HCT116 (cell line): ENCODE measurements around the gene SNTB2. TPM values are rescaled to one million over a fixed set of nuclear protein-coding genes. Genes with fewer than 3 reads are reported as not detected.

ENCODE experiments used
- ATAC-seq: fragments of 200-7000 bp; cut with Tn5 transposase; 2 replicates; pipeline ENCODE4 v1.9.1; 2020; ENCODE audit warnings: mild to moderate bottlenecking, moderate library complexity
- BruUV-seq: library from RNA; stranded (reverse); fragments of 400-500 nt; replicated peaks from 2 replicates; lab custom pipeline; 2021; lab: Mats Ljungman, UMichigan
- CTCF ChIA-PET: fragments of 300-600 bp; sonication (Branson Sonifier 250); formaldehyde crosslinking; loops from one replicate; lab custom pipeline; 2021; ENCODE audit warnings: antibody characterized with exemption; lab: Charles Lee
- POLR2A ChIA-PET: fragments of 300-600, 350-600 bp; sonication (Branson Sonifier 250); formaldehyde crosslinking; loops from one replicate; lab custom pipeline; 2021; ENCODE audit warnings: antibody characterized with exemption; lab: Charles Lee
- RAD21 ChIA-PET, 2 experiments: fragments of 300-600 bp; sonication (Branson Sonifier 250); formaldehyde crosslinking; loops; one replicate each; lab custom pipeline; 2023; ENCODE audit warnings: low total read pairs in 2 of 2; ENCODE audit not compliant: uncharacterized antibody in 2 of 2, unreplicated experiment in 2 of 2, low non-redundant PET in 1 of 2; lab: Charles Lee
- DNase-seq: peaks from one replicate; pipeline ENCODE4 v3.0.0-alpha.2; 2010; ENCODE audit warnings: low read depth, low spot score
- H2AFZ ChIP-seq: fragments of 200-600 bp; shearing (Covaris generic), sonication (generic); 2 replicates; pipeline ENCODE4 v1.6.1; 2017; ENCODE audit warnings: low read depth, mixed run types, mixed read lengths, antibody characterized with exemption, low read length; ENCODE audit not compliant: poor library complexity, severe bottlenecking
- H3K27ac ChIP-seq: 2 replicates; pipeline ENCODE4 v1.5.1; 2012; ENCODE audit warnings: low read depth, low read length
- H3K27me3 ChIP-seq: fragments of 200-600 bp; sonication (generic); 2 replicates; pipeline ENCODE4 v1.6.1; 2016; ENCODE audit warnings: mixed run types, low read length, mixed read lengths; ENCODE audit not compliant: insufficient read depth
- H3K36me3 ChIP-seq, 2 experiments: fragments of 200-500 bp in 1 of 2; fragments of 200-600 bp in 1 of 2; sonication (Bioruptor generic) in 1 of 2; sonication (generic) in 1 of 2; 2 replicates each; pipeline versions ENCODE4 v1.5.1 to v1.6.1; 2014 to 2016; ENCODE audit warnings: low read length in 2 of 2, inconsistent platforms in 1 of 2, mixed read lengths in 1 of 2, mixed run types in 1 of 2; ENCODE audit not compliant: insufficient read depth in 2 of 2, control insufficient read depth in 1 of 2
- H3K4me1 ChIP-seq, 2 experiments: fragments of 200-600 bp in 1 of 2; sonication (generic) in 1 of 2; 2 replicates each; pipeline versions ENCODE4 v1.5.1 to v1.6.1; 2012 to 2017; ENCODE audit warnings: low read length in 2 of 2, inconsistent platforms in 1 of 2, mild to moderate bottlenecking in 1 of 2, mixed read lengths in 1 of 2, mixed run types in 1 of 2, moderate library complexity in 1 of 2; ENCODE audit not compliant: insufficient read depth in 2 of 2, control insufficient read depth in 1 of 2
- H3K4me2 ChIP-seq: fragments of 200-600 bp; sonication (generic); 2 replicates; pipeline ENCODE4 v1.6.1; 2017; ENCODE audit warnings: mixed run types, low read length, mixed read lengths
- H3K4me3 ChIP-seq, 2 experiments: fragments of 200-600 bp in 1 of 2; sonication (generic) in 1 of 2; replicated peaks in 1 of 2; 2 replicates each; pipeline ENCODE4 v1.5.1; 2011 to 2016; ENCODE audit warnings: low read length in 2 of 2, control low read depth in 1 of 2, low read depth in 1 of 2, mild to moderate bottlenecking in 1 of 2, mixed read lengths in 1 of 2, mixed run types in 1 of 2
- H3K79me2 ChIP-seq: fragments of 200-600 bp; sonication (generic); 2 replicates; pipeline ENCODE4 v1.6.1; 2017; ENCODE audit warnings: mild to moderate bottlenecking, mixed run types, low read length, moderate library complexity, mixed read lengths; ENCODE audit not compliant: insufficient read depth
- H3K9ac ChIP-seq: fragments of 200-600 bp; sonication (generic); 2 replicates; pipeline ENCODE4 v1.6.1; 2016; ENCODE audit warnings: low read length, mixed read lengths
- H3K9me2 ChIP-seq: fragments of 200-600 bp; sonication (generic), shearing (Covaris generic); 2 replicates; pipeline ENCODE4 v1.6.1; 2017; ENCODE audit warnings: mixed run types, mild to moderate bottlenecking, moderate library complexity; ENCODE audit not compliant: insufficient read depth
- H3K9me3 ChIP-seq, 2 experiments: fragments of 200-500 bp in 1 of 2; fragments of 200-600 bp in 1 of 2; sonication (Bioruptor generic) in 1 of 2; sonication (generic) in 1 of 2; 2 replicates each; pipeline ENCODE4 v1.6.1; 2014 to 2017; ENCODE audit warnings: low read length in 2 of 2, mixed read lengths in 2 of 2, inconsistent platforms in 1 of 2, low read depth in 1 of 2, mild to moderate bottlenecking in 1 of 2, mixed run types in 1 of 2, moderate library complexity in 1 of 2; ENCODE audit not compliant: control insufficient read depth in 1 of 2, insufficient read depth in 1 of 2
- H4K20me1 ChIP-seq: fragments of 200-600 bp; sonication (generic), shearing (Covaris generic); 2 replicates; pipeline ENCODE4 v1.6.1; 2017; ENCODE audit warnings: mixed run types, mild to moderate bottlenecking, moderate library complexity; ENCODE audit not compliant: insufficient read depth
- CTCF ChIP-seq, 3 experiments: fragments of 200-600 bp in 1 of 3; sonication (generic) in 1 of 3; IDR thresholded peaks in 2 of 3; conservative IDR thresholded peaks in 1 of 3; 2 replicates each; pipeline ENCODE4 v1.5.1; 2012 to 2017; ENCODE audit warnings: low read depth in 2 of 3, low read length in 2 of 3, antibody characterized with exemption in 1 of 3, borderline replicate concordance in 1 of 3, control low read depth in 1 of 3, mild to moderate bottlenecking in 1 of 3, mixed read lengths in 1 of 3, mixed run types in 1 of 3, moderate library complexity in 1 of 3; ENCODE audit not compliant: insufficient read depth in 1 of 3
- ELF1 ChIP-seq: IDR thresholded peaks from 2 replicates; pipeline ENCODE4 v1.6.1; 2012; ENCODE audit warnings: low read depth, borderline replicate concordance
- EZH2phosphoT487 ChIP-seq: fragments of 200-600 bp; IDR thresholded peaks from 2 replicates; pipeline ENCODE4 v1.6.1; 2018; ENCODE audit warnings: antibody characterized with exemption, borderline replicate concordance
- FOSL1 ChIP-seq: IDR thresholded peaks from 2 replicates; pipeline ENCODE4 v1.6.1; 2012; ENCODE audit warnings: low read depth
- POLR2A ChIP-seq: IDR thresholded peaks from 2 replicates; pipeline ENCODE4 v1.7.0; 2011; ENCODE audit warnings: borderline replicate concordance; ENCODE audit not compliant: insufficient read depth, insufficient read length; ENCODE audit errors: extremely low read depth
- RAD21 ChIP-seq: IDR thresholded peaks from 2 replicates; pipeline ENCODE4 v1.6.1; 2012; ENCODE audit warnings: low read depth, mild to moderate bottlenecking
- REST ChIP-seq: IDR thresholded peaks from 2 replicates; pipeline ENCODE4 v1.6.1; 2012; ENCODE audit warnings: low read depth
- SIN3A ChIP-seq: IDR thresholded peaks from 2 replicates; pipeline ENCODE4 v1.6.1; 2012; ENCODE audit warnings: low read depth
- SP1 ChIP-seq: IDR thresholded peaks from 2 replicates; pipeline ENCODE4 v1.6.1; 2012; ENCODE audit warnings: low read depth
- SRF ChIP-seq: IDR thresholded peaks from 2 replicates; pipeline ENCODE4 v1.6.1; 2012; ENCODE audit warnings: low read depth
- TCF7L2 ChIP-seq: IDR thresholded peaks from 2 replicates; pipeline ENCODE4 v1.7.0; 2011; ENCODE audit warnings: borderline replicate concordance, inconsistent platforms; ENCODE audit not compliant: insufficient read depth, insufficient read length; ENCODE audit errors: extremely low read depth
- YY1 ChIP-seq: IDR thresholded peaks from 2 replicates; pipeline ENCODE4 v1.6.1; 2011; ENCODE audit warnings: low read length, low read depth, moderate library complexity, mild to moderate bottlenecking; ENCODE audit not compliant: insufficient replicate concordance; ENCODE audit errors: extremely low read depth
- ZBTB33 ChIP-seq: IDR thresholded peaks from 2 replicates; pipeline ENCODE4 v1.6.1; 2011; ENCODE audit warnings: mild to moderate bottlenecking, low read length, moderate library complexity; ENCODE audit not compliant: insufficient replicate concordance; ENCODE audit errors: extremely low read depth
- intact Hi-C: fragments of 100-400 bp; cut with micrococcal nuclease; formaldehyde crosslinking; loops from 2 replicates; pipeline ENCODE4 v1.10.0; 2022
- total RNA-seq: library from RNA; stranded (reverse); gene quantifications from one replicate; pipeline ENCODE4 v1.2.1, GENCODE V29; 2021; ENCODE audit not compliant: unreplicated experiment

SNTB2 gene
- total RNA-seq, 1 experiment from 2014 or later, result 38.1 TPM

- no peaks in the 10 kb centered on the region for H3K4me1 ChIP-seq
- BruUV-seq, result no TSS peak
- H3K9me2 ChIP-seq, result no peaks in the 10 kb centered on the region
- no peak overlapping the region for H3K4me3 ChIP-seq
- H3K79me2 ChIP-seq, result peaks cover 6% of the 10 kb centered on the region; the same call in 1 of the 2 replicates
- ChIA-PET POLR2A (no interaction called here), CTCF (no interaction called here), RAD21 (no interaction called here)
- no peak overlapping the region for H3K27ac ChIP-seq
- TF ChIP-seq POLR2A, result no peak
- no peak for TF ChIP-seq YY1
- TF ChIP-seq SP1, result no peak
- H3K36me3 ChIP-seq, result no peaks in the 10 kb centered on the region
- DNase-seq (no peak), ATAC-seq (no peak)
- intact Hi-C loops, result no loop called here
- no peaks in the 10 kb centered on the region for H3K27me3 ChIP-seq
- no peak overlapping the region for H3K4me2 ChIP-seq
- H2AFZ ChIP-seq, result no peak overlapping the region
- no peak overlapping the region for H3K9ac ChIP-seq
- no peaks in the 10 kb centered on the region for H3K9me3 ChIP-seq
- H4K20me1 ChIP-seq, result no peaks in the 10 kb centered on the region
Measured at GRCh38 chr16:69237296-69237695, 50.3 kb downstream of the SNTB2 start.

GRCh38 chr16:69239851-69240250 lies 52.9 kb downstream of the SNTB2 start:
- intact Hi-C loops, result no loop called here
- Histone ChIP-seq H3K9ac (no peak overlapping the region), H3K79me2 (peaks cover 6% of the 10 kb centered on the region; the same call in 1 of the 2 replicates), H3K4me1 (no peaks in the 10 kb centered on the region), H3K9me2 (no peaks in the 10 kb centered on the region), H3K27me3 (no peaks in the 10 kb centered on the region), H3K9me3 (no peaks in the 10 kb centered on the region), H4K20me1 (no peaks in the 10 kb centered on the region; the same call in 1 of the 2 replicates), H3K36me3 (no peaks in the 10 kb centered on the region), H3K27ac (no peak overlapping the region), H3K4me3 (no peak overlapping the region), H2AFZ (no peak overlapping the region), H3K4me2 (no peak overlapping the region)
- no peak for DNase-seq
- RAD21 ChIA-PET, result no interaction called here
- POLR2A ChIA-PET, result no interaction called here
- BruUV-seq, result no TSS peak
- ATAC-seq, result no peak
- CTCF ChIA-PET, result no interaction called here
- TF ChIP-seq RAD21, result no peak
- TF ChIP-seq POLR2A, result no peak
- no peak for TF ChIP-seq TCF7L2
- TF ChIP-seq FOSL1, result no peak
- TF ChIP-seq REST, result no peak
- no peak for TF ChIP-seq SIN3A
- no peak for TF ChIP-seq SRF
- TF ChIP-seq ZBTB33, result no peak
- TF ChIP-seq EZH2phosphoT487, result no peak
- no peak for TF ChIP-seq ELF1
- no peak for TF ChIP-seq CTCF (IDR thresholded peaks at IDR 0.05 in 2 of 3, conservative IDR thresholded peaks at IDR 0.05 in 1 of 3; ENCODE audit: borderline replicate concordance in 1 of 3, insufficient read depth in 1 of 3, low read depth in 2 of 3, low read length in 2 of 3)
